GM06990 (cell line): ENCODE results near the gene SRXN1.

Experiments used
- DNase-seq: peaks from one replicate; pipeline ENCODE4 v3.0.0-alpha.2; 2011; ENCODE audit not compliant: insufficient read length; ENCODE audit errors: extremely low read depth
- H3K27me3 ChIP-seq: replicated peaks from 2 replicates; pipeline ENCODE4 v1.6.0; 2011; ENCODE audit warnings: low read length; ENCODE audit not compliant: control insufficient read depth, insufficient read depth
- H3K36me3 ChIP-seq: 2 replicates; pipeline ENCODE4 v1.5.1; 2011; ENCODE audit warnings: low read length; ENCODE audit not compliant: control insufficient read depth, insufficient read depth
- H3K4me3 ChIP-seq: replicated peaks from 2 replicates; pipeline ENCODE4 v1.5.1; 2011; ENCODE audit warnings: low read depth, mild to moderate bottlenecking, control low read depth, low read length
- TF ChIP-seq, protein P1 (sequence below): IDR thresholded peaks from 2 replicates; pipeline ENCODE4 v1.5.1; 2011; ENCODE audit warnings: low read length, control low read depth, mild to moderate bottlenecking, inconsistent platforms; ENCODE audit not compliant: insufficient read depth, poor library complexity, severe bottlenecking

SRXN1 gene

DNA sequence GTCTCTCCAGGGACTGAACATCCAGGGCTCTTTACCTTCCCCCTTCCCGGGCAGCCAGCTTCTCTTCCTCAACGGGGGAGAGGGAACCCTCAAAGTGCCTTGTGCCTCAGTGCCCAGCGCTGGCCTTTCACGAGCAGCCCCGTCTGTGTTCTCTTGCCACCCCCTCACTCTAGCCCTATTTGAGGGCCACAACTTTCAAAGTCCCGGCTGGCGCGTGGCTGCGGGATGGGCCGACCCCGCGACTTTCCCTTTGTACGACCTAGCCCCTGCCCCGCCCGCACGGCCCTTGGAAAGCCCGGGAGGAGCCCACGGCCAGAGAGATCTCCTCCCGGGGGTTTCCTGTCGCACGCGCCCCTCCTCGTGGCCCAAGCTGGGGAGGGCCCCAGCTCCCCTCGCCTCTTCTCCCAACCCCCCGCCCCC, 22.0 kb upstream of the SRXN1 start:
- Histone ChIP-seq H3K27me3 (peaks cover 1% of the 10 kb centered on the region; the same call in 1 of the 2 replicates), H3K36me3 (no peaks in the 10 kb centered on the region), H3K4me3 (no peak overlapping the region)
- TF ChIP-seq, protein P1, sequence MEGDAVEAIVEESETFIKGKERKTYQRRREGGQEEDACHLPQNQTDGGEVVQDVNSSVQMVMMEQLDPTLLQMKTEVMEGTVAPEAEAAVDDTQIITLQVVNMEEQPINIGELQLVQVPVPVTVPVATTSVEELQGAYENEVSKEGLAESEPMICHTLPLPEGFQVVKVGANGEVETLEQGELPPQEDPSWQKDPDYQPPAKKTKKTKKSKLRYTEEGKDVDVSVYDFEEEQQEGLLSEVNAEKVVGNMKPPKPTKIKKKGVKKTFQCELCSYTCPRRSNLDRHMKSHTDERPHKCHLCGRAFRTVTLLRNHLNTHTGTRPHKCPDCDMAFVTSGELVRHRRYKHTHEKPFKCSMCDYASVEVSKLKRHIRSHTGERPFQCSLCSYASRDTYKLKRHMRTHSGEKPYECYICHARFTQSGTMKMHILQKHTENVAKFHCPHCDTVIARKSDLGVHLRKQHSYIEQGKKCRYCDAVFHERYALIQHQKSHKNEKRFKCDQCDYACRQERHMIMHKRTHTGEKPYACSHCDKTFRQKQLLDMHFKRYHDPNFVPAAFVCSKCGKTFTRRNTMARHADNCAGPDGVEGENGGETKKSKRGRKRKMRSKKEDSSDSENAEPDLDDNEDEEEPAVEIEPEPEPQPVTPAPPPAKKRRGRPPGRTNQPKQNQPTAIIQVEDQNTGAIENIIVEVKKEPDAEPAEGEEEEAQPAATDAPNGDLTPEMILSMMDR: no peak
- no peak for DNase-seq

DNA sequence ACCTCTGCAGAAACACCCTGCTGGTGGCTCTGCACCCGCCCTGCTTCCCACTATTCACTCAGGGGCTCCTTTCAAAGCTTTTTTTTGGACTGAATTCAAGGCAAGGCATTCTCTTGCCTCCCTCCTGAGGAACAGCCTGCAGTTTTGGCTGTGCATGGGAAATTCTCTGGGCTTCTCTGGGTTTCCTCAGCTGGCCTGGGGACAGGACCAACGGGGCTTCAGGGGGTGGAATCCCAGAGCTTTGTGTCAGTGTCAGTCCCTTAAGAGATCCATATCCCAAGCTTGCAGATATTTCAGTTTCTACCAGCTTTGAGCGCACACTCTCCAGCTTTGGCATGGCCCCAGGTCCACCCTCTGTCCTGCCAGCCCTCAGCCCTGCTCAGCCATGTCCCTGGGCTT, 20.6 kb upstream of the SRXN1 start:
- DNase-seq: no peak
- Histone ChIP-seq H3K27me3 (peaks cover 1% of the 10 kb centered on the region; the same call in 1 of the 2 replicates), H3K36me3 (no peaks in the 10 kb centered on the region), H3K4me3 (no peak overlapping the region)
- TF ChIP-seq, protein P1: no peak

DNA sequence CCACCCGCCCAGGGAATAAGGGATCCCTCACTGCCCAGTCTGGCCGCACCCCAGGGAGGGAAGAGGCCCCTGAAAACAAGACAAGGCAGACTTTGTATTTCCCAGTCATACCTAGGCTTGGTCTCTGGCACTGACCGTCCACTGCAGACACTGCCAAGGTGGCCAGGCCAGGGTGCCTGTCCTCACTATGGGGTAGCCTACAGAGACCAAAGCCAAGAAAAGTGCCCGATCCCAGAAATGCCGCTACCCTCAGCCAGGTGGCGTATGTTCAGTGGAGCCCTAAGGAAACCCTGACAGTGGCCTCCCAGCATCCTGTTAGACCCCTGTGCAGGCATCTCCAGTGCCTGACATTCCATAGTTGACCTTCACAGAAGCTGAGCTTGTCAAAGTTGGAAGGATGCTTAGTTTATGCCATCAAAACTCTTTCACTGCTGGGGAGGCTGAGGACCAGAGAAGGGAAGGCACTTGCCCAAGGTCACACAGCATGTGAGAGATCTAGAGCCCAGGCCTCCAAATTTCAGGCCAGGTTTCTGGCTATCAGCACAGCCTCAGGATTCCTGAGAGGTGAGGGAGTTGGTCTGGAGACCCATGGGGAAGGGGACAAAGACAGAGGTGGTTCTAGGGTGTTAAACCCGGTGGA, 20.1 kb upstream of the SRXN1 start:
- TF ChIP-seq, protein P1: peak; percentile 43
- peaks cover 1% of the 10 kb centered on the region; the same call in 1 of the 2 replicates for H3K27me3 ChIP-seq
- no peak for DNase-seq
- H3K4me3 ChIP-seq: no peak overlapping the region
- H3K36me3 ChIP-seq: no peaks in the 10 kb centered on the region

DNA sequence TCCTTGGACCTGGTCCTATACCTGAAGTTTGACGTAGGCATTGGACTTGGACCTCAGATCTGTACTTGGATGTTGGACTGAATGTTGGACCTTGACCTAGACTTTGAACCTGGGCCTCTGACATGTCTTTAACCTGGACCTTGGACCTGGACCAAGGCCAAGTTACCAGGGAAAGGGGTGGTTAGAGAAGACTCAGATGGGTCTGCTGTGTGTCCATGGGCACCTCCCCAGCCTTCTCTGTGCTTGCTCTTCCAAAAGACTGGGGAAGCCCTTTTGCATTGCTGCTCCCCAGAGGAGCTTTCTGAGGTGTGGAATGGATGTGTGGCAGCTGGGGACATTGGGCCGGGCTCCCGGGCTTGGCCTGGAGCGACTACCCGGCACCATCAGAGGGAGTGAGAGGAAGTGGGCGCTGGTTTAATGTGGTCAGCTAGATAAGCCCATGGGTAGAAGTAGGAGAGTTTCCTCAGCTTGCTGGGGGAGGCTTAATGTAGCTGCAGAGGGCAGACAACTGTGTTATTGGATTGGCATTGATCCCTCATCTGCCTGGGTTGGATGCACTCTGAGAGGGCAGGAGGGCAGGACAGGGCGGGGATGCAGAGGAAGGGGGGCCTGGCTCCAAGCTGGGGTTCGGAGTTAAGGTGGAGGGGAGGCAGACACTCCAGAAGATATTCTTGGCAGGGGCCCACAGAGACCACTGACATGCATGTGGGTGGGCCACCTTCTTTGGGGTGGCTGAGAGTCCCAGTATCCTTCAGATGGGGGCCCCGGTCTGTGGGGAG, 18.4 kb upstream of the SRXN1 start:
- TF ChIP-seq, protein P1: no peak
- no peak overlapping the region for H3K4me3 ChIP-seq
- H3K27me3 ChIP-seq: peaks cover 1% of the 10 kb centered on the region; the same call in 1 of the 2 replicates
- no peak for DNase-seq
- no peaks in the 10 kb centered on the region for H3K36me3 ChIP-seq

DNA sequence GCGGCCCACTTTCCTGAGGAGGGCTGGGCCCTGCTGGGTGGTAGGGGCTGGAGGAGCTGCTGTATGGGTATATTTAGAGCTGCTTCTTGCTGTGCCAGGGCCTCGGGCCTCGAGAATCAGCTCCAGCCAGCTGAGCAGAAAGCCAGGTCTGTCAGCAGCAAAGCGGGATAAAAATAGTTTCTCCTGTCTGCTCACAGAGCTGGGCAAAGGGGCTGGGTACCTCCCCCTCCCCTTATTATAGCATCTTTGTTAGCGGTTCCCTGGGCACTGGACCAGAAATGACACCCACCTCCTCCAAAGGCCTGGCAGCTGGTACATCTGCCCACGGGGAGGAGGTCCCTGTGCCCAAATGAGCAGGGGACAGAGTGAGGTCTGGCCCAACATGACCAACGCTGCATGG, 16.6 kb upstream of the SRXN1 start:
- TF ChIP-seq, protein P1: no peak
- Histone ChIP-seq H3K27me3 (peaks cover 1% of the 10 kb centered on the region; the same call in 1 of the 2 replicates), H3K36me3 (no peaks in the 10 kb centered on the region), H3K4me3 (no peak overlapping the region)
- no peak for DNase-seq
